ENCODE results near the gene PPIE.
"Not testable (repeated sequence)": the region's sequence is repeated elsewhere in the genome, so short reads cannot be mapped to it uniquely, and the experiment has no call there.

The PPIE gene

DNA sequence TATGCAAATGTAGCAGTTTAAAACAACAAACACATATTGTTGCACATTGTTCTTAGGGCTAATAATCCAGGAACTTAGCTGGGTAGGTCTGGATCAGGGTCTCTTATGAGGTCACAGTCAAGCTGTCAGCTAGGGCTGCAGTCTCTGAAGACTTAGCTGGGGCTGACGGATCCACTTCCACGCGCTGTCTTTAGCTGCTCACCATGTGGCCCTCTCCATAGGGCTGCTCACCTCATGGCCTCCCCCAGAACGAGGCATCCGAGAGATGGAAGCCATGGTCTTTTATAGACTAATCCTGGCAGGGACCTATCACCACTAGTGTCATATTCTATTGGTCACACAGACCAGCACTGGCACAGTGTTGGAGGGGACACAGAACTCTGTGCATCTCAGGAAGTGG lies 41.1 kb downstream of the PPIE start:
- no peak for DNase-seq

DNA sequence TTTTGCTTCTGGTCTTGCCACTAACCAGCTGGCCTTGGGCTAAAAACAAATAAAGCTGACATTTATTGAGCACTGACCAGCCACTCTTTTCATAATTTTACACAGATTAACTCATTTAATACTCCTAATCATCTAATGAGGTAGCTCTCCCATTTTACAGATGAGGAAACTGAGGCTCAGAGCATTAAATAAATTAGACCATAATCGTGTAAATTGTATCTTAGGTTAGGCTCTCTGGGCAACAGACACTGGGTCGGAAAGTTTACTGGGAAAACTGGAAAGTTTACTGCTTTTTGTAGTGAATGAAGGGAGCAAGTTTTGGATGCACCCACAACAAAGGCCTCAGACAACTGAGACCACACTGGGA lies 42.6 kb downstream of the PPIE start:
- DNase-seq = no peak

DNA sequence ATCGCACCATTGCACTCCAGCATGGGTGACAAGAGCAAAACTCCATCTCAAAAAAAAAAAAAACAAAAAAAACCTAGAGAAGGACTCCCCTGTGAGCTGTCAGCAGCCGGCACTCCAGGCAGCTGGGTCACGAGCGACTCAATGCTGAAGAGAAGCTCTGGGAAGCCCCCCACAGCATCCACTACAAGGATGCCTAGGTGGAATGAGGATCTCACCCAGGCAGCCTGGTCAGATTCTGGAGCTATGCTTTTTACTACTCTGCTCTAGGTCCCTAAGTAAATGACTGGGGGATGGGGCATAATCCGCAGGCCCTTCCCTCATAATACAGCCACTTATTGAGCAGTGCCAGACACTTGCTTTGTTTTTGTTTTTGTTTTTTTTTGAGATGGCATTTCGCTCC lies 43.4 kb downstream of the PPIE start:
- no peak for DNase-seq

DNA sequence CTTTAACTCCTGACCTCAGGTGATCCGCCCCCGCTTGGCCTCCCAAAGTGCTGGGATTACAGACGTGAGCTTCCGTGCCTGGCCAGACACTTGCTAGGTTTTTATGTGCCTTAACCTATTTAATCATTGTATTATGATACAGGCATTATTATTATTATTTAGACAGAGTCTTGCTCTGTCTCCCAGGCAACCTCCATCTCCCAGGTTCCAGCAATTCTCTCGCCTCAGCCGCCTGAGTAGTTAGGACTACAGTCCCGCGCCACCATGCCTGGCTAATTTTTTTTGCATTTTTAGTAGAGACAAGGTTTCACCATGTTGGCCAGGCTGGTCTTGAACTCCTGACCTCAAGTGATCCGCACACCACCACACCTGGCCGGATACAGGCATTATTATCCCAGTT lies 44.0 kb downstream of the PPIE start:
- not testable (repeated sequence) for DNase-seq

DNA sequence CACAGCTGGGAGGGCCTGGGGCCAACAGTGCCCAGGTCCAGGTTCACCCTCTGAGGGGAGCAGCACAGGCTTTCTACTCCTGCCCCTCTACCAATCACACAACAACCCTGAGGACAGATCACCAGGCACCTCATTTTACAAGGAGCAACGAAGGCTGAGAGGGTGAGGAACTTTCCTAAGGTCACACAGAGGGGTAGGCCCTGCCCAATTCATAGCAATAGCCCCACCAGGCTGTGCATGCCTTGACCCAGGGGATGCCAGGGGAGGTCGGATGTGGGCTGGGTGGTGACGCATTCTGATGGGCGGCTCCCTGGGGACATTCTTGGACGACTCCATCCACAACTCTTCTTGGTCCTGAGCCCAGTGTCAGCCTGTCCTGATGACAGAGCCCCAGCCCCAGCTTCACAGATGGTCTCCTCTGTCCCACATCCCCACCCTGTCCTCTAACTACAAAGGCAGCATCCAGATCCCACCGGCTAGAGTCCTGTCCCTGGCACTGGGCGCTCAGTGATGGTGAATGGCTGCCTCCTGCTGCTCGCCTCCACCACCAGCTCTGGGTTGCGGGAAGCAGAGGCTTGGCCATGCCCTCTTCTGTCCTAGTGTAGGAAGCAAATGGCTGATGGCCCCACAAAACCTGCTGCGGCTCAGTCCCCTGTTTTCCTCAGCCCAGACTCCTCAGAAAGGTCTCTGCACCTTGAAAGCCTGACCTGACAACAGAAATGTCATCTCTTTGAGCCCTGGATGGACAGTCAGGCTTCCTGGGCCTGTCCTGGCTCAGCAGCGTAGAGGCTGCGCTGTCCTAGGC lies 47.8 kb downstream of the PPIE start:
- DNase-seq = not testable (repeated sequence)

DNA sequence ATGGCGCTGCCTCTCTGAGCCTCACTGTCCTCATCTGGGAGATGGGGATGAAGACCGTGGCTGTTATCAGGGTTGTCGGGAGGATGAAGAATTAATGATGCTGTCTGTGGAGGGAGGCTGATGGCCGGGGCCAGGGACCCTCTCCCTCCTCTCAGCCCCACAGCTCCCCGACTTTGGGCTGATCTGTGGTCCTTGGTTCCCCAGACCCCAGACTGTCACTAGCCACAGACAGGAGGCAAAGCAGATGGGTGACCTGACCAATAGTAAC lies 48.4 kb downstream of the PPIE start:
- not testable (repeated sequence) for DNase-seq

DNA sequence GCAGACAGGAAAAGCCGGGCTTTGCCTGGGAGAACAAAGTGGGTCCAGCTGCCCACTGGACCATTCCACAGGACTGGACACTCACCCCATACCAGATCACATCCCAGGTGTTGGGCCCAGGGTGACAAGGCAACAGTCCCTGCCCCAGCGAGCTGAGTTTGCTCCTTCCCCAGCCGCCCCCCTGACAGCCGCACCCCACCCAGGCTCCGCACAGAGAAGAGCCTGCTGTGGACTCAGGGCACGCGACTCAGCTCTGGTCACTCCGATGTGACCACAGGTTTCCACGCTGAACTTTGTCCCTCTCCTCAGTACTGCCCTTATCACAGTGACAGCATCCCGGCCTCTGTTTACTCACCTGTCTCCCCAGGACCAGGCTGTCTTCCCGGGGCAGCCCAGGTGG lies 48.8 kb downstream of the PPIE start:
- no peak for DNase-seq

DNA sequence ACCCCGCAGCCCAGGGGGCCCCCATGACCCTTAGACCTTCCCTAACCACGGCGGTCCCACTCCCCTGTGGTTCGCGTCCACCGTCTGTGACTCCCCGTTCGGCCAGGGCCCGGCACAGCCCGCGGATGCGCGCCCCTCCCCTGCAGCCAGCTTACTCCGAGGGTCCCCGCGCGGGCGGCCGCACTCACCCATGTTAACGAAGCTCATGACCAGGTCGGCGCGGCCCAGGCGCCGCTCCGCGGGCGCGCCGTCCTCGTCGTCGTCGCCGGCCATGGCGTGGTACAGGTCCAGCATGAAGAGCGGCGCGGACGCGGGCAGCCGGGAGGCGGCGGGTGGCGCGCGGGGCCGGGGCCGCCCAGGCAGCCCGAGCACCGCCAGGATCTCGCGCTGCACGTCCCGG lies 49.3 kb downstream of the PPIE start:
- DNase-seq = not testable (repeated sequence)

DNA sequence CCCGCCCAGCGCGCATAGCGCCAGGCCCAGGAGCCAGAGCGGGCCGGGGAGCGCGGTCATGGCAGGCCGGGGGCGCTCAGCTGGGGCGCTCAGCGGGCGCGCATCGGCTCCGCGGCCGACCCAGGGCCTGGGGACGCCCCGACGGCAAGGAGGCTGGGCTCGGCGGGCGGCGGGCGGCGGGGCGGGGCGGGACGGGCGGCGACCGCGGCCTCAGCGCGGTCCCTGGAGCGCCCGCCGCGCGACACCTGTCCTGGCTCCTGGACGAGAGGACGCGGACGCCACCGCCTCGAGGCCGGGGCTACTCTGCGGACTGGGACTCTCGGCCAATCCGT lies 49.7 kb downstream of the PPIE start:
- no peak for DNase-seq

DNA sequence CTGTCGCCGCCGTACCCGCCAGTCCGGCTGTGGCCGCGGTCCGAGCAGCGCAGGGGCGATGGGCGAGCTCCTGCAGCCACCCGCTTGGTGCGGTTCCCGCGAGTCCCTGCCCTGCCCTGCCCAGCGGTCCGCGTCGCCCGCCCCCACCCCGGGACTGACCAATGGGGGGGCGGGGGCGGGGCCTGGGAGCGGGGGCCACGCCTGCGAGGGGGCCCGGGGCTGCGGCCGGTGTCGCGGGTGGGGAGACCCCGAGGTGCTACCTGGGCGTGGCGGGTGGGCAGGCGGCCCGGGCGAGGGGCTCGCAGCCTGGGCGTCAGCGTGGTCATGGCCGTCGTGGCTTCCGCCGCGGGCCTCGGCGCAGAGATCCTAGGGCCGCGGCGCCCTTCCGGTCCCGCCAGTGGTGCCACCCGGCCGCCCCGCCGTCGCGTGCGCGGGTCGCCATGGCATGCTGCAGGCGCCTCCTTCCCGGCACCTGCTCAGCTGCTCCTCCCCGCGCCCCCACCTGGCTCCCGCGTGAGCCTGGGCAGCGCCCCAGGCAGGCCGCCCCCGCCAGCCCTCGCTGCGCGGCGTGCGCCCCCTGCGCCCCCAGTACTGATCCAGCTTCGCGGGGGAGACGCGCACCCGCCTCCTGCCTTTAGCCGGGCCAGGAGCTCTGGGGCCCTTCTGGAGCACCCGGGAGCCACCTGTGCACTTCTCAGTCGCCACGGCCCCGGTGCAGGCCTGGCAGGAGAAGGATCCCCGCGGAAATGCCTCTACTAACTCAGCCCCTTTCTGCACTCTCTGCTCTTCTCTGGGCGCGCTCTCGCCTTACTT lies 50.3 kb downstream of the PPIE start, which contains the start of gene BMP8B:
BMP8B (minus strand) TSS at position 108 of the 813 bp plus-strand sequence. CDS start 380 bp downstream, outside the sequence.
- peak; percentile 99 for DNase-seq

DNA sequence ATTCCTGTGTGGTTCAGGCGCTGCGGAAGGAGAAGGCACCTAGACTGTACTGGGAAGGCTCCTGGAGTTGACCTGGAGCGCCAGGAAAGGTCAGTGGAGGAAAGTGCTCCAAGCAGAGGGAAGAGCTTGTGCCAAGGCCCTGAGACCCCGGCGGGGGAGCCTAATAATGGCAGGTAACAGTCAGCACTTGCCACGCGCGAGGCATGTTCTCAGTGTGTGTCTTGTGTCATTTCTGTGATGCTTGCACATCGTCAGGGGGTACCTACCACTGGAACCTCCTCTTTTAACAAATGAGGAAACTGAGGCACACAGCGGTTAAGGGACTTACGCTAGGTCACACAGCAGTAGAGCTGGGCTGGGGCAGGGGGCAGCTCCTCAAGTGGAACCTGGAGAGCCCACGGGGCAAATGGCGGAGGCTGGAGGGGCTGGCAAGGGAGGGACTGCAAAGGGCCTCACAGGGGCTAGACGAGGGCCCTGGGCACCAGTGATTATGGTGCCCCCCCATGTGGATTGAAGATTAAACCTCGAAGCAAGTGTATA lies 51.0 kb downstream of the PPIE start:
- DNase-seq = no peak

DNA sequence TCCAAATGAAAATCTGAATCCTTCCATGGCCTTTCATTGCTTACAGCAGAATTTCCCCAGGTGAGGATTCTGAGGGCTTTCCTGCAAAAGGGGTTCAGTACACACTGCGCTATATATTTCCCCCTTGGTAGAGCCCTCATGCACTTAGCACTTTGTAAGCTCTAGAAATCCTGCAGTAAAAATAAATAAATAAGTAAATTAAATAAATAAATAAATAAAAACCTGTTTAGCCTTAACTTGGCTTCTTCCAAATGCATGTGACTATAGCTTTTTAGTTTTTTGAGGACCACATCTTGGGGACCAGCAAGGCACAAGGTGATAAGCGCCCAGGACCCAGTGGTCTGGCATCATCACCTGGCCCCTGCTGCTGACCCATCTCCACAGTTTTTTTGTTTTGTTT lies 53.2 kb downstream of the PPIE start:
- DNase-seq = no peak

DNA sequence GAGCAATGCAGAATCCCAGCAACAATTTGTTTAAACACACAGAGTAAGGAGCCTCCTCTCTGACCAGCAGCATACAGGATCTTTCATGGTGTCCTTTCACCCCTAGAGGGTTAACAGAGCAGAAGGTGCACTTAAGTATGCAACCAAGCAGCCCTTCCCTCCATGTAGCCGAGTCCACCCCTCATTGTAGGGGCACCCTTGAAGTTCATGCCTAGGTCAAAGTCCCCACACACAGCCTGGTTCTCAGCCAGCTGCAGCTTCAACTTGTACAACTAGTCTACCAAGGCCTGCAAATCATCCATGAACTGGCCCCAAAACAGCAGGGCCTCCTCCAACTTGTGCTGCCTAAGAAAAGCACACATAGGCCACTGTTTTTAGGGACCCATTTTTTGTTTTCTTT lies 57.0 kb downstream of the PPIE start:
- DNase-seq = no peak

DNA sequence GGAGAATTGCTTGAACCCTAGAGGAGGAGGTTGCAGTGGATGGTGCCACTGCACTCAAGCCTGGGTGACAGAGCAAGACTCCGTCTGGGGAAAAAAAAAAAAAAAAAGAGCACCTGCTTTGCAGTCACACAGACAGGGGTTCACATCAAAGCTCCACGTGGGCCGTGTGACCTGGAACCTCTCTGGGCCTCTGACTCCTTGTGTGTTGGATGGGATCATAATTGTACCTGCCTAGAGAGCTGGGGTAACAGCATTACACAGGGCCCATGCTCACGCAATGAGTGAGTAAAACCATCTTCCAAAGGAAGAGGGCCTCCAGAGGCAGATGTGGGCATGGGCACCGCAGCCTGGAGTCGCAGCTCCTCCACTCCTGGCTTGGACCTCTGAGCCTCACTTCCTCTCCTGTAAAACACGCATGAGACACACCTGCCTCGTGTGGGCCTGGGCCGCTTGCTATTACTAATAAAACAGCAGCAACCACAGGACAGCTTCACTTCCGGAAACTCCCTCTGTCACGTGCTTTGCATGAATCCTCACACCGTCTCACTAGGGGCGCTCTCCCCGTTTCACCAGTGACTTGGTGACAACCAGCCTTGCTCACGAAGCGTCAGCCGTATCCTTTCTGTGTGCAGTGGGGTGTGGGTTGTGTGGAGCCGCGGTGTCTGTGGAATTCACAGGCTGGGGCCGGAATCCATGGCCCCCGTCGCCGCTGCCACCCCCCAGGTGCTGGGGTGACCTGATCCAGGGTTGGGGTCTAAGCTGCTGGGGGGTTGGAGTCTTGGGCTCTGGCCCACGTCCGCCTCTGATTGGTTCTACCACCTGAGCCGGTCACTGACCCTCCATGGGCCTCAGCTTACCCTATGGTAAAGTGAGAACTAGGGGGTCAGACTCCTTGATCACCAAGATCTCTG lies 60.4 kb downstream of the PPIE start:
- peak; percentile 97 for DNase-seq

DNA sequence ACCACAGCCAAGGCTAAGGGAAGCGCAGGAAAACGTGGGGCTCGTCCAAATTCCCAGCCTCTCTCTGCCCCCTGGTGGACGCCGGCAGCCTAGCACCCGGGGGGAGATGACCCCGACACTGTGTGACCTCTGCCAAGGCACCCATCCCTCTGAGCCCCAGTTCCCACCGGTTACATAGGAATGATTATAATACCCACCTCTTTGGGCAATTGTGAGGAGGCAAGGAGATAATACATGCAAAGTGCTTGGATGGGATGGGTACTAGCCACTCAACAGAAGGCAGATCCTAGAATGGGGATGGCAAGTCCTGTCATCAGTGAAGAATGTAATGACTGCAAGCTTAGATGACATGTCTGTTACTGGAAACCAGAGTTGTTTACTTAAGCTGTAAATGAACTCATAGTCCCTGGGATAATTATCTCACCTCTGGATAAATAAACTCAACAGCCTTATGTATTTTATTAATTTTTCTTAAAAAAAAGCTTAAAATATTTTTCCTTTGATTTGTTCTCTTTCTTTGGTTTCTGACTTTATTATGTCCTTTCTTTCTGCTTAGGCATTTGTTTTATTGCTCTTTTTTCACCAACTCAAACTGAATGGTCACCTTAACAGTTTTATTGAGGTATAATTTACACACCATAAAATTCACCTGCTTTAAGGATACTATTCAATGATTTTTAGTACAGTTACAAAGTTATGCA lies 61.2 kb downstream of the PPIE start:
- DNase-seq = peak; percentile 100

DNA sequence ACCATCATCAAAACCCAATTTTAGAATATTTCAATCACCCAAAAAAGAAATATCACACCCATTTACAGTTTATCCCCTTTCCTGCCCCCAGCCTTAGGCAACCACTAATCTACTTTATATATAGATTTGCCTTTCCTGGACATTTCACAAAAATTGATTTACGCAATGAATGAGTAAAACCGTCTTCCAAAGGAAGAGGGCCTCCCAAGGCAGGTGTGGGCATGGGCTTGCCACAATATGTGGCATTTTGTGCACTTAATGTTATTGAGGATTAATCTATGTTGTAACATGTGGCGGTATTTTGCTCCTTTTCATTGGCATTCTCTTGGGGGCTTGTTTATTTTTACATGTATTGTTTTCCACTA lies 61.8 kb downstream of the PPIE start:
- no peak for DNase-seq

DNA sequence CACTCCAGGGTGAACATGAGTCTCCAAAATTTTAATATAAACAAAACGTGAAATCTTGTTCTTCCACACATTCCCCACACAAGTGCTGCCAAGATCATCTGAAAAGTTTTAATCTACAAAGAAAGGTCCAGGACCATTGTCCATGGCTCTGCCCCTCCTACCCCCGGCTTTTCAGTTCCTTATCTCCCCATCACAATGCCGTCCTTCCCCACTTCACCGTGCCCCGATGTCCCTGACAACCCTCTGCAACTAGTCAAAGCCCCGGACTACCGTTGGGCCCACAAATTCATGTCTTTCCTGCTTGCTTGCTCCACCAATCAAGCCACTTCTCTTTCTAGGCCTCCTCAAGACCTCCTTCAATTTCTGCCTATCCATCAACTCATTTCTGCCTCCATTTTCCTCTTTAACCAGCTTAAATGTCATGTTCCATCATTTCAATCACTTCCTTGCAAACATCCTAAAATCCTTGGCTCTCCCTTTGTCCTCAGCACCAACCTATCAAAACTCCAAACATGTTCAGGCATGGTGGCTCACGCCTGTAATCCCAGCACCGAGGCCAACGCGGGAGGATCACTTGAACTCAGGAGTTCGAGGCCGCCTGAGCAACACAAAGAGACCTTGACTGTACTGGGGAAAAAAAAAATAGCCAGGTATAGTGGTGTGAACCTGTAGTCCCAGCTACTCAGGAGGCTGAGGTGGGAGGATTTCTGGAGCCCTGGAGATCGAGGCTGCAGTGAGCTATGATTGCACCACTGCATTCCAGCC lies 64.0 kb downstream of the PPIE start:
- DNase-seq = no peak

DNA sequence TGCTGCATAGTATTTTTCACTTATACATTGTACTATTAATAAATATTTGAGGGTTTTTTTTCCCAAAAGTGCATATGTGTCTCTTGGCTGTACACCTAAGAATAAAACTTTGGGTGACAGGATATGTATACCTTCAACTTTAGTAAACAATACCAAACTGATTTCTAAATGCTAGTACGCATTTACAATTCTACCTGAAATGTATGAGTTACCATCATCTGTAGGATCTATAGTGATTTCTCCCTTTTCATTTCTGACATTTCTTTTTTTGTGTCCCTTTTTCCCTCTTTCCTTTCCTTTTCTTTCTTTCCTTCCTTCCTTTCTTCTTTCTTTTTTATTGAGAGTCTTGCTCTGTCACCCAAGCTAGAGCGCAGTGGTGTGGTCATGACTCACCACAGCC lies 66.7 kb downstream of the PPIE start:
- DNase-seq = no peak

DNA sequence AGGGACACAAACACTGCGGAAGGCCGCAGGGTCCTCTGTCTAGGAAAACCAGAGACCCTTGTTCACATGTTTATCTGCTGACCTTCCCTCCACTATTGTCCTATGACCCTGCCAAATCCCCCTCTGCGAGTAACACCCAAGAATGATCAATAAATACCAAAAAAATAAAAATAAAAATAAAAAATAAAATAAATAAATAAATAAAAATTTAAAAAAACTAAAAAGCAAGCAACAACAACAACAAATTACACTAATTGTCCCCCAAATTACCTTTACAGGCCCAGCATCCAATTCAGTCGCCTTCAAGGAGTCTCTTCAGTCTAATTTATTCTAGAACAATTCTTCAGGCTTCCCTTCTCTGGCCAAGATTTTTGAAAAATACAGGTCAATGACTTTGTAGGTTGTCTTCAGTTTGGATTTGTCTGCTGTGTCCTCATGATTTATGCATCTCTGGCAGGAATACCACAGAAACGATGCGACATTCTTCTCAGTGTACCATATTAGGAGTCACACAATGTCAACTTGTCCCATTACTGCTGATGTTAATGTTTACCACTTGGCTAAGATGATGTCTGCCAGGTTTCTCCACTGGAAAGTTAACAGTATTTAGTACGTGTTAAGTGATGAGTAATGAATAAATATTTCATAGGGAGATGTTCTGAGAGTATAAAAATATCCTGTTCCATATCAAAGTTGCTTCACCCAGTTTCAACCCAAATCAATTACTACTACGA lies 70.3 kb downstream of the PPIE start:
- no peak for DNase-seq

DNA sequence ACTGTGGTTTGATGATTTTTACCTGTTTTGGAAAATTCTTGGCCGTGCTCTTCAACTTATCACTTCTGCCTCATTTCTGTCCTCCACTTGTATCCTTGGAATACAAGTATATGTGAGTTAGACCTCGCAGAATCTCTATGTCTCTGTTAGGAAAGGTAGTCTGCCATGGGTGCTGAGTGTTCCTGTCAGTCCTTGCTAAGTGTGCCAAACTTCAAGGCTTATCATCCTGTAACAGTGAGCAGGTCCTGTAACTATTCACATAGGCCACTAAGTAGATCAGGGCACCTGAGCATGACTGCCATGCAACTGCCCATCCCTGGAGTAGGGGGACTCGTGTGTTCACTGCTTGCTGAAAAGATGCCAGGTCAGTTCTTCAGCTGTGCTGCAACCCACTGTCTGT lies 74.2 kb downstream of the PPIE start:
- DNase-seq = no peak
